Mesenchymal stem cell (in vitro differentiated cells and primary cell): ENCODE data around the gene MZT2B.
"Not testable (repeated sequence)": the region's sequence is repeated elsewhere in the genome, so short reads cannot be mapped to it uniquely, and the experiment has no call there.

Source experiments
- DNase-seq: peaks from one replicate; pipeline ENCODE4 v3.0.0-alpha.2; 2013
- H2AFZ ChIP-seq: one replicate; pipeline ENCODE4 v1.6.1; 2013; ENCODE audit warnings: low read depth, mild to moderate bottlenecking, control low read depth, inconsistent platforms, low read length, moderate library complexity
- H2AK5ac ChIP-seq: 2 replicates; pipeline ENCODE4 v1.6.1; 2013; ENCODE audit warnings: low read length, moderate library complexity, mild to moderate bottlenecking, inconsistent platforms; ENCODE audit not compliant: severe bottlenecking
- H2BK120ac ChIP-seq: one replicate; pipeline ENCODE4 v1.6.1; 2013; ENCODE audit warnings: low read depth, mild to moderate bottlenecking, inconsistent platforms, low read length, moderate library complexity
- H2BK12ac ChIP-seq, 2 experiments: one replicate each; pipeline ENCODE4 v1.6.1; 2013; ENCODE audit warnings: inconsistent platforms in 2 of 2, low read length in 2 of 2, mild to moderate bottlenecking in 2 of 2, moderate library complexity in 2 of 2, control low read depth in 1 of 2
- H2BK15ac ChIP-seq: one replicate; pipeline ENCODE4 v1.6.1; 2013; ENCODE audit warnings: mild to moderate bottlenecking, low read depth, inconsistent platforms; ENCODE audit not compliant: poor library complexity, severe bottlenecking
- H2BK5ac ChIP-seq: 2 replicates; pipeline ENCODE4 v1.6.1; 2013; ENCODE audit warnings: low read depth, mild to moderate bottlenecking, low read length, control low read depth, inconsistent platforms; ENCODE audit not compliant: poor library complexity, severe bottlenecking
- H3K14ac ChIP-seq, 2 experiments: one replicate each; pipeline ENCODE4 v1.6.1; 2013; ENCODE audit warnings: inconsistent platforms in 2 of 2, low read length in 2 of 2, control low read depth in 1 of 2, mild to moderate bottlenecking in 1 of 2, moderate library complexity in 1 of 2
- H3K18ac ChIP-seq, 2 experiments: one replicate each; pipeline ENCODE4 v1.6.1; 2013; ENCODE audit warnings: inconsistent platforms in 2 of 2, low read length in 2 of 2, control low read depth in 1 of 2, low read depth in 1 of 2, mild to moderate bottlenecking in 1 of 2
- H3K23ac ChIP-seq, 2 experiments: one replicate each; pipeline ENCODE4 v1.6.1; 2013; ENCODE audit warnings: inconsistent platforms in 2 of 2, low read length in 2 of 2, mild to moderate bottlenecking in 2 of 2, moderate library complexity in 2 of 2, control low read depth in 1 of 2
- H3K27ac ChIP-seq: 2 replicates; pipeline ENCODE4 v1.5.1; 2013; ENCODE audit warnings: mild to moderate bottlenecking, moderate library complexity, low read length, control low read depth, inconsistent platforms; ENCODE audit not compliant: poor library complexity, severe bottlenecking
- H3K27me3 ChIP-seq, 2 experiments: 2 replicates each; pipeline versions ENCODE4 v1.6.1 to v1.7.0; 2013; ENCODE audit warnings: low read length in 2 of 2, mild to moderate bottlenecking in 2 of 2, moderate library complexity in 2 of 2, control low read depth in 1 of 2, inconsistent platforms in 1 of 2; ENCODE audit not compliant: control insufficient read depth in 1 of 2, insufficient read depth in 1 of 2
- H3K36me3 ChIP-seq, 2 experiments: 2 replicates each; pipeline versions ENCODE4 v1.6.1 to v1.7.0; 2013; ENCODE audit warnings: low read length in 2 of 2, control low read depth in 1 of 2, inconsistent platforms in 1 of 2, low read depth in 1 of 2, mild to moderate bottlenecking in 1 of 2; ENCODE audit not compliant: insufficient read depth in 2 of 2, control insufficient read depth in 1 of 2
- H3K4ac ChIP-seq, 2 experiments: one replicate each; pipeline ENCODE4 v1.6.1; 2013; ENCODE audit warnings: inconsistent platforms in 2 of 2, low read length in 2 of 2, mild to moderate bottlenecking in 2 of 2, moderate library complexity in 2 of 2, control low read depth in 1 of 2, low read depth in 1 of 2
- H3K4me1 ChIP-seq: 2 replicates; pipeline ENCODE4 v1.6.1; 2013; ENCODE audit warnings: low read depth, low read length, control low read depth; ENCODE audit not compliant: control insufficient read depth, insufficient read depth
- H3K4me2 ChIP-seq: 2 replicates; pipeline ENCODE4 v1.6.1; 2013; ENCODE audit warnings: low read length, mild to moderate bottlenecking, inconsistent platforms; ENCODE audit not compliant: poor library complexity, severe bottlenecking
- H3K4me3 ChIP-seq, 2 experiments: 2 replicates each; pipeline versions ENCODE4 v1.5.1 to v1.7.0; 2013; ENCODE audit warnings: low read length in 2 of 2, mild to moderate bottlenecking in 2 of 2, control low read depth in 1 of 2, low read depth in 1 of 2; ENCODE audit not compliant: insufficient read depth in 1 of 2
- H3K79me1 ChIP-seq: replicated peaks from 2 replicates; pipeline ENCODE4 v1.6.1; 2013; ENCODE audit warnings: mild to moderate bottlenecking, control low read depth, low read length, inconsistent platforms; ENCODE audit not compliant: poor library complexity, severe bottlenecking
- H3K9ac ChIP-seq: 2 replicates; pipeline ENCODE4 v1.7.0; 2013; ENCODE audit warnings: mild to moderate bottlenecking, low read length, moderate library complexity
- H3K9me3 ChIP-seq: 2 replicates; pipeline ENCODE4 v1.7.0; 2013; ENCODE audit warnings: mild to moderate bottlenecking, low read length; ENCODE audit not compliant: control insufficient read depth
- H4K8ac ChIP-seq: one replicate; pipeline ENCODE4 v1.6.1; 2013; ENCODE audit warnings: inconsistent platforms, mild to moderate bottlenecking, low read length, moderate library complexity
- H4K91ac ChIP-seq: one replicate; pipeline ENCODE4 v1.6.1; 2013; ENCODE audit warnings: mild to moderate bottlenecking, low read length, inconsistent platforms
- WGBS: methylation state at CpG from one replicate; pipeline ENCODE4 v1.1.7; 2013; ENCODE audit warnings: mixed read lengths; 5-methylcytosine and 5-hydroxymethylcytosine counted together

MZT2B gene

DNA sequence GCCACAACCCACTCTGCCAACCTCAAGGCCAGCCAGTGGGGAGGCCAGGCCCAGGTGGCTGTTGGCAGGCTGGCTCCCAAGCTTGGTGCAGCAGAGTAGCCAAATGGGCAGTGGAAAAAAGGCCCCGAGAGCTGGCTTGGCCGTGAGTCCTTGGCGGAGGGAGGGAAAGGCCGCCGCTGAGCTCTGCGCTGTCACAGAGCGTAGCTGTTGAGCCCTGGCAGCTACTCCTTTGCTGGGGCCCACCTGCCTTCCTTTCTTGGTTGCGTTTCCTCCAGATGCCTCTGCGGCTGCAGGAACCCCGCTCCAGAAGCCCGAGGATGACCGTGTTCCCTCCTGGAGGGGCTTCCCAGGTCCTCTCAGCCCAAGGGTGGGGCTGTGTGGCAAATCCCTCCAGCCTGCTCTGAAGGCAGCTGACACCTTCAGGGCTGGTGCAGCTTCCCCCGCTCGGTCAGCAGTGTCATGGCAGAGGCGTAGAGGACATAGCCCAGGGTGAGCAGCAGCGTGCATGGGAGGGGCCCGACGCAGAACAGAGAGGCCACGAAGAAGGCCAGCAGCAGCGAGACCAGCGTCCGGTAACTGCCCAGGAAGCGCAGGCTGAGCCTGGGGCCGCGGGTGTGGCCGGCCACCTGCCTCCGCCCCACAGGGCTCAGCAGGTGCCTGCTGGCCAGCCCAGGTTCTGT is 29.8 kb upstream of the MZT2B start:
- H3K4ac ChIP-seq, H2AK5ac ChIP-seq, H3K14ac ChIP-seq, H3K4me2 ChIP-seq, H2BK15ac ChIP-seq, H3K9me3 ChIP-seq, H3K4me1 ChIP-seq, H2BK120ac ChIP-seq, H3K18ac ChIP-seq, H3K4me3 ChIP-seq, H3K27me3 ChIP-seq, H3K23ac ChIP-seq, DNase-seq, H4K8ac ChIP-seq, H3K27ac ChIP-seq, H4K91ac ChIP-seq, H3K9ac ChIP-seq, H2BK5ac ChIP-seq, H2AFZ ChIP-seq, H2BK12ac ChIP-seq, H3K79me1 ChIP-seq: not testable (repeated sequence)
- 98% methylated on average over 20 of the region's 27 CpGs for WGBS
- peaks cover 10 to 59% of the 10 kb centered on the region in 2 experiments for H3K36me3 ChIP-seq

DNA sequence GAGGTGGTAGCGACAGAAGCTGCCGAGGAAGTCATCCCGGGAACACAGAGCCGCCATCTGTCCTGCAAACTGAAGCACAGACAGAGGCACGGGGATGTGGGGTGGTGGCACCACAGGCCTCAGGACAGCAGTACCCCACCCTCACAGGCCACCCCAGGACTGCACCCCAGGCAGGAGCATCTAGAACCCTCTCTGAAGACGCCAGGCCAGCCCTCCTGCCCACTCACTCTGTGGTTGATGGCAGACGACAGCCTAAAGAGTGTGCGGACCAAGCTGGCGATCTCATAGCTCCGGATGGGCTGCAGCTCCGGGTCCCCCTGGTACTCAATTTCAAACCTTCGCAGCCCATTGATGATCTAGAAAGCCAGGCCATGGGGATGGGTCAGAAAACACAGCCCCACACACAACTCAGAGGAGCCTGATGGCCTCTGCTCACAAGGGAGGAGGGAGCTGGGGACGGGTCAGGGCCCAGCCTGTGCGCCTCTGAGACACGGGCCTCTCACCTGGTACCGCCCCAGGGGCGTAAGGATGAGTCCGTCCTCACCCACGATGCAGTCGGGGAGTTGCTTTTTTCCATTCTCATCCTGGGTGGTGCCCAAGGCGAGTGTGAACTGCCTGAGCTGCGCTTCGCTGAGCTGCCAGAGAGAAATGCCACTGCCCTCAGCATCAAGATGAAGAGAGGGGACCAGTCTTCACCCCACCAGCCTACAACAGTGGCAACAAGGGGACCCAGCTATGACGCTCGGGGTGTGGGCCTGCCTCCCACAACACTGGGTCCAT is 29.1 kb upstream of the MZT2B start:
- peaks cover 10 to 65% of the 10 kb centered on the region in 2 experiments for H3K36me3 ChIP-seq
- H3K4ac ChIP-seq = no peak overlapping the region
- H3K9ac ChIP-seq = no peak overlapping the region
- no peak overlapping the region for H3K4me2 ChIP-seq
- no peak overlapping the region for H3K4me3 ChIP-seq
- no peak overlapping the region for H4K8ac ChIP-seq
- H3K79me1 ChIP-seq = peaks cover 9% of the 10 kb centered on the region
- H3K9me3 ChIP-seq = no peaks in the 10 kb centered on the region
- peaks cover 7% of the 10 kb centered on the region for H3K4me1 ChIP-seq
- DNase-seq = no peak
- no peak overlapping the region for H2BK120ac ChIP-seq
- no peak overlapping the region for H2BK5ac ChIP-seq
- H2AFZ ChIP-seq = no peak overlapping the region
- no peak overlapping the region for H3K14ac ChIP-seq
- H4K91ac ChIP-seq = peak overlapping the region; percentile 52
- H2BK15ac ChIP-seq = no peak overlapping the region
- H3K27ac ChIP-seq = no peak overlapping the region
- no peak overlapping the region for H3K23ac ChIP-seq
- no peak overlapping the region for H3K18ac ChIP-seq
- WGBS = 95% methylated on average over 23 of the region's 25 CpGs
- H3K27me3 ChIP-seq = no peaks in the 10 kb centered on the region
- no peak overlapping the region for H2AK5ac ChIP-seq
- H2BK12ac ChIP-seq = no peak overlapping the region

DNA sequence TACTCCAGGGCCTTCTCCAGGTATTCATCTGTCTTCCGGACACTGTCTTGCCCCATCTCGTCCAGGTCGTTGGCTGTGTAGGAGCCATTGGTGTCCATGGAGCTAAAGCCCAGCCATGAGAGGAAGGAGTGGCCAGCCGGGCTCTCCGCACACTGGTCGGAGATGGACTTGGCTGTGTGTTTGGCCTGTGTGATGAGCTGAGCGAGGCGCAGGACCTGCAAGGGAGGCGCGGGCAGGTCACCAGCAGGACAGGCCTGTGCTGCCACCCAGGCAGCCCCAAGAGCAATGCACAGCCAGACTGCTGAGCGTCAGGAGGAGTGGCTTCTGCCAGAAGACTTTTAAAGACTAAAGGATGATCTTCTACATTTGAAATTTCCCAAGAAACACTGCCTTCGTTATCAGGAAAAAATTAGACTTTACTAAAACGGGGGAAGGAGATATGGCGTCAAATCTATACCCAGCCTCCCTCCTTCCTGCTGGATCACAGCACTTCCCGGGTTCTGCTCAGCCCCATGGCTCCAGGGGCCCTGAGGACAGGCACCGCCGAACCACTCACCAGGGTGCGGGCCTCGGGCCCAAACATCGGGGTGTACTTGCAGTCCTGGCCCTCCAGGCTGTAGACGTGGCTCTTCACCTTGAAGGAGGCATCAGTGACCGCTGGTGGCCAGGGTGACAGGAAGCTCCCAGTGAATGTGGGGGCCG is 28.2 kb upstream of the MZT2B start:
- 95% methylated on average over 19 of the region's 23 CpGs for WGBS
- not testable (repeated sequence) for H3K4ac ChIP-seq, H3K4me3 ChIP-seq, H3K4me1 ChIP-seq, H2AFZ ChIP-seq, H3K9ac ChIP-seq, H4K91ac ChIP-seq, DNase-seq, H4K8ac ChIP-seq, H3K4me2 ChIP-seq, H2BK120ac ChIP-seq, H2BK15ac ChIP-seq, H2BK12ac ChIP-seq, H2BK5ac ChIP-seq, H2AK5ac ChIP-seq, H3K27me3 ChIP-seq, H3K23ac ChIP-seq, H3K14ac ChIP-seq, H3K9me3 ChIP-seq, H3K27ac ChIP-seq, H3K18ac ChIP-seq
- Histone ChIP-seq H3K79me1 (peaks cover 11% of the 10 kb centered on the region), H3K36me3 (peaks cover 10 to 74% of the 10 kb centered on the region in 2 experiments)

DNA sequence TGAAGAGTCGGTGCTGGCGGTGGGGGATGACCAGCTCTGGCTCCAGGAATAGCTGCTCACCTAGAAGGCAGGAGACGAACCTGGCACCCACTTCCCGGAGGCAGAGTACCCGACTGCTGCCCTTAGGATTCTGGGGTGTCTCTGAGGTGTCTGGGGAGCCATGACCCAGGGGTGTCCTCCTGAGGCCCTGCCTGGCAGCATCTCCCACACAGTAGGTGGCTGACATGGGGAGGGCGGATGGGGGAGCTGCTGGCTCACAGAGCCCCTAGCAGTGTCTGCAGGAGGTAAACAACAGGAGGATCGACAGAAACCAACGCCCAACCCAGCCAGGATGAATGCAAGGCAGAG is 27.7 kb upstream of the MZT2B start:
- not testable (repeated sequence) for H4K91ac ChIP-seq, H3K4me2 ChIP-seq, H3K27me3 ChIP-seq, H3K27ac ChIP-seq, H2BK120ac ChIP-seq, H3K4me3 ChIP-seq, H2AK5ac ChIP-seq, H3K9me3 ChIP-seq, H4K8ac ChIP-seq, H2BK5ac ChIP-seq, H3K18ac ChIP-seq, H2BK15ac ChIP-seq, H3K14ac ChIP-seq, H3K9ac ChIP-seq, H3K23ac ChIP-seq, H2AFZ ChIP-seq, H3K4ac ChIP-seq, DNase-seq, H2BK12ac ChIP-seq, H3K4me1 ChIP-seq
- WGBS = 100% methylated on average over 4 of the region's 8 CpGs
- H3K79me1 ChIP-seq = peaks cover 11% of the 10 kb centered on the region
- H3K36me3 ChIP-seq = peaks cover 10 to 77% of the 10 kb centered on the region in 2 experiments
